ENCODE results near the gene MYO1D.
"Not testable (repeated sequence)": the region's sequence is repeated elsewhere in the genome, so short reads cannot be mapped to it uniquely, and the experiment has no call there.

Gene MYO1D

DNA sequence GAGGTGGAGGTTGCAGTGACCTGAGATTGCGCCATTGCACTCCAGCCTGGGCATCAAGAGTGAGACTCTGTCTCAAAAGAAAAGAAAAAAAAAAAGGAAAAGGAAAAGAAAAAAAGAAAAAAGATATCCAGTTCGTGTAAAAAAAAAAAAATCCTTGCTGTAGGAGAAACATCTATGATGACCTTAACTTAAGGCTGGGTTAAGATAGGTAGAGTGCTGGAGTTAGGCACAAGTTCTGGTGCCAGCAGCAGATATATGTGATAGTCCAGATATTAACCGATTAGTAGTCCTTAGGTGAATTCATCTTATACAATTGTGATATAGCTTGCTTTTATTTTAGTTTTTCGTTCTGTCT, 415.4 kb downstream of the MYO1D start:
- DNase-seq (ENCODE audit: low read depth), result no peak
- H3K4me3 ChIP-seq (ENCODE audit: low read length), result no peak overlapping the region
- TF ChIP-seq, protein P1, sequence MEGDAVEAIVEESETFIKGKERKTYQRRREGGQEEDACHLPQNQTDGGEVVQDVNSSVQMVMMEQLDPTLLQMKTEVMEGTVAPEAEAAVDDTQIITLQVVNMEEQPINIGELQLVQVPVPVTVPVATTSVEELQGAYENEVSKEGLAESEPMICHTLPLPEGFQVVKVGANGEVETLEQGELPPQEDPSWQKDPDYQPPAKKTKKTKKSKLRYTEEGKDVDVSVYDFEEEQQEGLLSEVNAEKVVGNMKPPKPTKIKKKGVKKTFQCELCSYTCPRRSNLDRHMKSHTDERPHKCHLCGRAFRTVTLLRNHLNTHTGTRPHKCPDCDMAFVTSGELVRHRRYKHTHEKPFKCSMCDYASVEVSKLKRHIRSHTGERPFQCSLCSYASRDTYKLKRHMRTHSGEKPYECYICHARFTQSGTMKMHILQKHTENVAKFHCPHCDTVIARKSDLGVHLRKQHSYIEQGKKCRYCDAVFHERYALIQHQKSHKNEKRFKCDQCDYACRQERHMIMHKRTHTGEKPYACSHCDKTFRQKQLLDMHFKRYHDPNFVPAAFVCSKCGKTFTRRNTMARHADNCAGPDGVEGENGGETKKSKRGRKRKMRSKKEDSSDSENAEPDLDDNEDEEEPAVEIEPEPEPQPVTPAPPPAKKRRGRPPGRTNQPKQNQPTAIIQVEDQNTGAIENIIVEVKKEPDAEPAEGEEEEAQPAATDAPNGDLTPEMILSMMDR (IDR thresholded peaks at IDR 0.05; ENCODE audit: insufficient read depth, low read depth, low read length, missing control alignments), result no peak

DNA sequence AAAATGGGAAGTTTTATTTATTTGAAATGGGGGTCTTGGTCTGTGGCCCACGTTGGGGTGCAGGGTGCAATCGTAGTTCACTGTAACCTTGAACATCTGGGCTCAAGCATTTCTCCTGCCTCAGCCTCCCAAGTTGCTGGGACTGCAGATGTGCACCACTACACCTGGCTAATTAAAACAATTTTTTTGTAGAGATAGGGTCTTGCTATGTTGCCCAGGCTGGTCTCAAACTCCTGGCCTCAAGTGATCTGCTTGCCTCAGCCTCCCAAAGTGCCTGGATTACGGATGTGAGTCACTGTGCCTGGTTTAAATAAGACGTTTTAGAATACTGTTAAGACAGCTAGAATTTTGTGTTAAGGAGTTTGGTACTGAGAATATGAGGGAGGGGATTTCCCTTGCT, 416.9 kb downstream of the MYO1D start:
- H3K4me3 ChIP-seq (ENCODE audit: low read length), result no peak overlapping the region
- TF ChIP-seq, protein P1 (IDR thresholded peaks at IDR 0.05; ENCODE audit: insufficient read depth, low read depth, low read length, missing control alignments), result no peak

DNA sequence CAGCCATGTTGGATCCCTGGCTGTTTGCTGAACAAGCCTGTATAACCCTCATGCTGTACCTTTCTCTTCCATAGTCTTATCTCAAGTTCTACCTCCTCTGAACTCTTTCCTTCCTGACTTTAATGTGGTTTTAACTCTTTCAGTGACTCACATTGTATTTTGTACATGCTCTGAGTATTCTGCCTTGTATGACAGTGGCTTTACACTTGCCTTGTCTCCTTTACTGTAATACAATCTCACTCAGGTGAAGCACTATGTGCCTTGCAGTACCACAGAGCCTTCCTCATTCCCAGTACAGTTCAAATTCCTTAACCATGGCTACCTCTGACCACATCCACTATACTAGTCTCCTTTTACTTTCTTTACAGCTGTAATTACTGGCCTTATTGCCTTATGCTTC, 418.6 kb downstream of the MYO1D start:
- TF ChIP-seq, protein P1 (IDR thresholded peaks at IDR 0.05; ENCODE audit: insufficient read depth, low read depth, low read length, missing control alignments), result no peak
- DNase-seq (ENCODE audit: low read depth), result no peak
- no peak overlapping the region for H3K4me3 ChIP-seq (ENCODE audit: low read length)

More for the DNA sequence above, 416.9 kb downstream of the MYO1D start:
- DNase-seq (ENCODE audit: low read depth), result no peak

DNA sequence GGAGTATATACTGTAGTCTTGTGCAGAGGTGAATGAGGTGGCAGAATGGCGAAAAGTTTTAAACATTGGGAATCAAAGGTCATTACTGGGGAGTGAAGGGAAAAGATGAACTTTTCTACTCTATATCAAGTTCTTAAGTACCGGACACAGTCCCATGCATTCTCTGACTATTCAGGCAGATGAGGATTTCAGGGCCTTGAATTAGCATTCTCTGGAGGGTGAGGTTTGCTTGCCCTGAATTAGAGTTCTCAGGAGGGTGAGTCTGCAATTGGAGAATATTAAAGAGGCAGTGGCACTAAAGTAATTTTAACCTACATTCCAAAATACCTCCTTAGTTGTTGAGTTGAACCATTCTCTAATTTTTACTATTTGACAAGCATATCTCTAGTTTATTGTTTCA, 423.6 kb downstream of the MYO1D start:
- no peak for DNase-seq (ENCODE audit: low read depth)
- H3K4me3 ChIP-seq (ENCODE audit: low read length), result no peak overlapping the region
- TF ChIP-seq, protein P1 (IDR thresholded peaks at IDR 0.05; ENCODE audit: insufficient read depth, low read depth, low read length, missing control alignments), result no peak

DNA sequence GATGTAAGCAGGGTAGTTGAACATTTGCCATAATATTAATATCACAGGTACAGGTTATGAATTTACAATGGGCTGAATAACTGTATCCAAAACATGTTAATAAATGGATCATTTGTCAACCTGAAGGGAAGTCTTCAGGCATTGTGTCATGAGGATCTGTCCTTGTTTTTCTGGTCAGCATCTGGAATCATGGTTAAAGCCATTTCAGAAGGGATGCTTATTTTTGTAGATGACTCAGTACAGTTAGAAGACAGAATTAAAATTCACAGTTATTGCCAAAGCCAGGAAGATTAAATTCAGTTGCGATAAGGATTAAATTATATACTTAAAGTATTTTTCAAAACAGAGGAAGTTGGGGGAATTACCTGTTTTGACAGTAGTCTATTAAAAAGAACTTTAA, 424.6 kb downstream of the MYO1D start:
- H3K4me3 ChIP-seq (ENCODE audit: low read length), result no peak overlapping the region
- no peak for DNase-seq (ENCODE audit: low read depth)
- TF ChIP-seq, protein P1 (IDR thresholded peaks at IDR 0.05; ENCODE audit: insufficient read depth, low read depth, low read length, missing control alignments), result no peak

DNA sequence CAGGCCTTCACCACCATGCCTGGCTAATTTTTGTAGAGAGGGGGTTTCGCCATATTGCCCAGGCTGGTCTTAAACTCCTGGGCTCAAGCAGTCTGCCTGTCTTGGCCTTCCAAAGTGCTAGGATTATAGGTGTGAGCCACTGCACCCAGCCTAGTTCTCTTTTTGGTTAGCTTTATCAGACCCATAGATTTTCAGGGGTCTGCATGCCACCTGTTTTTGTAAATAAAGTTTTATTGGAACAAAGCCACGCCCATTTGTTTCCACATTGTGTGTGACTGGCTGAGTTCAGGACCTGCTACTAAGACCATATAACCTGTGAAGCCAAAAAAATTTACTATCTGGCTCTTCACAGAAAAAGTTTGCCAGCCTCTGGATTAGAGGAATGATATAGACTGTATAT, 425.0 kb downstream of the MYO1D start:
- no peak for DNase-seq (ENCODE audit: low read depth)
- no peak overlapping the region for H3K4me3 ChIP-seq (ENCODE audit: low read length)
- TF ChIP-seq, protein P1 (IDR thresholded peaks at IDR 0.05; ENCODE audit: insufficient read depth, low read depth, low read length, missing control alignments), result no peak

DNA sequence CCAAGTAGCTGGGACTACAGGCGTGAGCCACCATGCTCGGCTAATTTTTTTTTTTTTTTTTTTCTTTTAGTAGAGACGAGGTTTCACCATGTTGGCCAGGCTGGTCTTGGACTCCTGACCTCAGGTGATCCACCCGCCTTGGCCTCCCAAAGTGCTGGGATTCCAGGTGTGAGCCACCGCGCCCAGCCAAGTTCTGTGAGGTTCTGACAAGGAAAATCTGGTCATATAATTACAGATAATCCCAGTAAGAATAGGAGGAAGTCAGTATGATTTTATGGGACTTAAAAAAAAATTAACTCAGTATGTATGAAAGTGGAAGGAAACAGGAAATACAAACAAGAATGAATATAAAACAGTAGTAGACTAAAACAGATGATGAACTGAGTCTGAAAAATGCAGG, 426.5 kb downstream of the MYO1D start:
- H3K4me3 ChIP-seq (ENCODE audit: low read length); DNase-seq (ENCODE audit: low read depth): not testable (repeated sequence)

DNA sequence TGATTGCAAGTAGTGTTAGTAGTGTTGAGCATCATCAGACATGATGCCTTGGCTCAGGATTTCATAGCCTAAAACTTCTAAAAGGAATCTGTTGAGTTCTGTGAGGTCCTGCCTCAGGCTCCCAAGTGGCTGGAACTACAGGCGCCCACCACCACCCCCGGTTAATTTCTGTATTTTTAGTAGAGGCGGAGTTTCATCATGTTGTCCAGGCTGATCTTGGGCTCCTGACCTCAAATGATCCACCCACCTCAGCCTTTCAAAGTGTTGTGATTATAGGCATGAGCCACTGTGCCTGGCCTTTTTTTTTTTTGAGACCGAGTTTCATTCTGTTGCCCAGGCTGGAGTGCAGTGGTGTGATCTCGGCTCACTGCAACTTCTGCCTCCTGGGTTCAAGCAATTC, 427.0 kb downstream of the MYO1D start:
- DNase-seq (ENCODE audit: low read depth), result no peak
- no peak overlapping the region for H3K4me3 ChIP-seq (ENCODE audit: low read length)
- TF ChIP-seq, protein P1 (IDR thresholded peaks at IDR 0.05; ENCODE audit: insufficient read depth, low read depth, low read length, missing control alignments), result no peak

Measured in epithelial cell of esophagus (primary cell).